ENCODE results near the gene SOX15.

The SOX15 gene

GRCh38 chr17:7577327-7578199, 12.3 kb downstream of the SOX15 start:
- DNase-seq (no peak), ATAC-seq (no peak)

- DNase-seq (no peak), ATAC-seq (no peak)
Measured at GRCh38 chr17:7576432-7576937, 13.4 kb downstream of the SOX15 start.

GRCh38 chr17:7575959-7576358, 13.9 kb downstream of the SOX15 start:
- DNase-seq (no peak), ATAC-seq (no peak)

- no peak for DNase-seq
- ATAC-seq = no peak
Measured at GRCh38 chr17:7575481-7575883, 14.4 kb downstream of the SOX15 start.

- ATAC-seq = no peak
- no peak for DNase-seq
Measured at GRCh38 chr17:7574176-7574953, 15.5 kb downstream of the SOX15 start.

GRCh38 chr17:7573324-7574080, 16.4 kb downstream of the SOX15 start:
- ATAC-seq (peak; percentile 42), DNase-seq (peak; percentile 91)

GRCh38 chr17:7572588-7573323, 17.1 kb downstream of the SOX15 start:
- ATAC-seq = peak; percentile 93
- DNase-seq = peak; percentile 99

GRCh38 chr17:7572338-7572587, 17.6 kb downstream of the SOX15 start:
- ATAC-seq = no peak

GRCh38 chr17:7570351-7570750, 19.5 kb downstream of the SOX15 start:
- ATAC-seq = no peak
- DNase-seq = no peak

More at GRCh38 chr17:7572338-7572587, 17.6 kb downstream of the SOX15 start:
- no peak for DNase-seq

- no peak for DNase-seq
- no peak for ATAC-seq
Measured at GRCh38 chr17:7569571-7569970, 20.3 kb downstream of the SOX15 start.

- ATAC-seq (no peak), DNase-seq (no peak)
Measured at GRCh38 chr17:7563115-7563869, 26.6 kb downstream of the SOX15 start.

- DNase-seq (no peak), ATAC-seq (no peak)
Measured at GRCh38 chr17:7562208-7562605, 27.7 kb downstream of the SOX15 start.

- DNase-seq (peak; percentile 95), ATAC-seq (peak; percentile 82)
Measured at GRCh38 chr17:7561589-7562207, 28.2 kb downstream of the SOX15 start, which contains the start of gene SENP3. SENP3 (plus strand) TSS chr17:7561919; CDS start chr17:7563077, 1,158 bp downstream.

GRCh38 chr17:7561028-7561575, 28.8 kb downstream of the SOX15 start:
- ATAC-seq (peak; percentile 73), DNase-seq (peak; percentile 90)

GRCh38 chr17:7560172-7561027, 29.5 kb downstream of the SOX15 start:
- peak; percentile 78 for DNase-seq
- peak; percentile 38 for ATAC-seq

GRCh38 chr17:7559320-7560171, 30.3 kb downstream of the SOX15 start:
- ATAC-seq (no peak), DNase-seq (no peak)

GRCh38 chr17:7558544-7559319, 31.2 kb downstream of the SOX15 start, which contains the start of gene TNFSF13:
TNFSF13 (plus strand) TSS chr17:7558750; CDS start chr17:7559040, 290 bp downstream.
- no peak for ATAC-seq

More at GRCh38 chr17:7558544-7559319, 31.2 kb downstream of the SOX15 start, which contains the start of gene TNFSF13:
- DNase-seq = no peak

Data from stimulated activated naive CD8-positive, alpha-beta T cell treated with anti-CD3 and anti-CD28 coated beads, Interleukin-15, Interleukin-2, amounts not matched to agents 100 U/mL and 50 U/mL, for 24 hours (primary cell).